NCI-H460 (cell line): ENCODE measurements around the gene ANKRD12. TPM values are rescaled to one million over a fixed set of nuclear protein-coding genes. Genes with fewer than 3 reads are reported as not detected.
"Not testable (repeated sequence)": the region's sequence is repeated elsewhere in the genome, so short reads cannot be mapped to it uniquely, and the experiment has no call there.

Experiments used
- DNase-seq: peaks from one replicate; pipeline ENCODE4 v3.0.0-alpha.2; 2016; ENCODE audit warnings: low read depth; ENCODE audit errors: extremely low read depth
- total RNA-seq: library from RNA; depleted of rRNA; stranded (reverse); fragments of >200 nt; shearing (Covaris generic); gene quantifications from 2 replicates; pipeline ENCODE4 v1.2.3, GENCODE V29; 2014

The ANKRD12 gene
- total RNA-seq, 1 experiment from 2014 or later = 9.1 TPM

DNA sequence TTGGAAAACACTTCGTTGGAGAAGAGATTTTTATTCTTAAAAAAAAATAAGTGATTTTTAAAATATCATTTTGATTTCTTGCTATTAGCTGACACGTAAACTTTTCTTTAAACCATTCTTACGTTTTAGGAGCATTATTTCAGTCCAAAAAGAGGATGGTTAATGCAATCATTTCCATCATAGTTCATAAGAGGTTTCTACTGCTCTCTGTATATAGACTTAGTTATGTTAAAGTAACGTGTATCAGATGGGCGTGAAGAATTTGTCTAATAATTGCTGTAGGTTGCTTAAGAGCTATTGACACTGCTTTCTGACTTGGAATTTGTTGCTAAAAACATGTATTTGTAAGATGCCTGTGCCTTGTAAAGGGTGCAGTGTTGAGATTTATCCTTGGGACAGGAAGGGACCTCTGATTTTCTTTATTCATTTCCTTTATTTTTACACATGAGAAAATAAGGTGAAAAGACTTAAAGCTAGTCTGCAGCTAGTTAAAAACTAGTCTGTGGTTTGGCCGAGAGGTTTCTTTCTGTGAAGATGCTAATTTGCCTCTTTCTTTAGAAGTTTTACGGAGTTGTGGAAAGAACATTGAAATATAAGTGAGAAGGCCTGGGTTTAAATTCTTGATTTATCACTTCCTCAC lies 2.9 kb downstream of the ANKRD12 start:
- DNase-seq = no peak

DNA sequence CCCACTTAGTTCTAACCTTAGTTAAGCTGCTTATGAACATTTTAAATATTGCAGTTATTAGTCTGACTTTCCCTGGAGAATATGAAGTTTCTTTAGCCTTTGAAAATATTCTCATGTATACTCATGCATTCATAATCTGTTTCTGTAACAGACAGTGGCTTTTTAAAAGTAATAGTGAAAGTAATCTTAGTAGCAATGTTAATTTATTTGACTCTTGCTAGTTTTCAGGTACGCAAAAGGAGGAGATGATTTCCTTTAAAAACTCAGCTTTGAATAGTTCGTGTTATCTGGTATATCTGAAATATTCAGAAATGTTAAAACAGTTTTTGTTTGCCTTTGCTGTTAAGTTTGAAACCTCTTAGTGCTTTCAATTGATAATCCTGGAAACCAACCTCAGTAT lies 3.8 kb downstream of the ANKRD12 start:
- DNase-seq = no peak

DNA sequence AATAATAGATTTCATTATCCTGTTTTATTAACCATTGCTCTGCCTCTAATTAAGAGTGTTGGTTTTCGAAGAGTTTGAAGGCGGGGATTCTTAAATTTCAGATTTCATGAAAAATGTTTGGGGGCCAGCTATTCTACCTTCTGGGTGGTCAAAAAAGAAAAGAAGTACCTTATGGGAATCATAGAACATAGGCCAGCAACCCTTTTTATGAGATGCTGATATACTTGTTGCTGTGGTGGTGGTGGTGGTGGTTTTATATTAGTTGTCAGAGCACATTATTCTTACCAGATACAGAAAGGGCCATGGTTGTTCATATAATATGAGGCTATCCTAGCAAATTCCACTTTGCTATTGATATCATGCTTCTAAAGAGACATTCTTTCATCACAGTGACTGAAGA lies 4.4 kb downstream of the ANKRD12 start:
- DNase-seq = no peak

DNA sequence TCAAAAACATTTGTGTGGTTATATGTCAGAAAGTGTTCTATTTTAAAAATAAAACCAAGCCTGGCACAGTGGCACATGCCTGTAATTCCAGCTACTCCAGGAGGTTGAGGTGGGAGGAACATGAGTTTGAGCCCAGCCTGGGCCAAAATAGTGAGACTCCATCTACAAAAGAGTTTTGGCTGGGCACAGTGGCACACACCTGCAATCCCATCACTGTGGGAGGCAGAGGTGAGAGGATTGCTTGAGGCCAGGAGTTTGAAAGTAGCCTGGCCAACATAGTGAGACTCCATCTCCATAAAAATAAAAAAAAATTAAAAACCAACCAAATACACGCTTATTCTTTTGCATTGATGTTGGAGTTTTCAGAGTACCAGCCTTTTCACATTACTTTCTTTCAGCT lies 9.6 kb downstream of the ANKRD12 start:
- DNase-seq = no peak

DNA sequence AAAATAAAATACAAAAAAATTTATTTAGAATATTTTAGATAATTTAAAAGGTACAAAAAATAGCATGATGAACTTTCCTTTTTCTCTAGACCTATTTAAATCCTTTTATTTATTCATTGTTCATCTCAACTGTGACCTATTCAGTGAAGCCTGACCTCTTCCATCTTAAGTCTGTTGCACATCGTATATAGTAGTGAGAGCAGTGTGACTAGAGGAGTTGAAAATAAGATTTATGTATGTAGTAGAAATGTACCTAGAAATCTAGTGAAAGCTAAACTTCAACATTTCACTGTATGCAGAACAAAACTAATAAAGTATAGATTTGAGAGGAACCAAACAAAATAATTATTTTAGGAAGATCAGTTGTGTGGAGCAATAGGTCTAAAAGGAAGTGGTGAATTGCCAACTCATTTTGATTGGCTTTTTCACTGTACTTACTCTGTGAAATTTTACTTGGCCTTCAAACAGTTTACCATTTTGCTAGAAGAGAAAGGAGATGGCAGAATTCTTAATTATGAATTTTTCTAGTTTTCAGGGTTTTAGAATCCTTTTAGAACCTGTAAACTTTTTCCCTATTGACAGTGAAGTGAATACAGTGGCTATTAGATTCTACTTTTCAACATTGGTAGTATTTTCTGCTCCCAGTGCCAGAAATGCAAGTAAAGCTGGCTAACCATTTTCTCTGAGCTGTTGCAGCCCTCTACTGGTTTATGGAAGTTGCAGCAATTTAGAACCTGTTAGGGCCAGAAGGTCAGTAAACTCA lies 11.0 kb downstream of the ANKRD12 start:
- peak; percentile 60 for DNase-seq

DNA sequence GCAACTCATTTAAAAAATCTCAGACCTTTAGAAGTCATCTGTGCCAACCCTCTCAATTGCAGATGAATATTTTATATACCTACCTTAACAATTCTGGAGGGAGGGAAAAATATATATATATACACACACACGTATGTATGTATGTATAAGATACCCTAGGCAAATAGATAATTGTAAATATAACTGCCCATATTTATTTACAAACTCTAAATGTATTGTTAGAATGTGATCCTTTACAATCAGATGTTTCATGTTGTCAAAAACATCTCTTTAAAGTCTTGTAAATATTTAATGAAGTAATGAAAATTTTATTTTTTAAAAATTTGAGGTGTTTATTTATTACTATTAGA lies 11.6 kb downstream of the ANKRD12 start:
- no peak for DNase-seq

DNA sequence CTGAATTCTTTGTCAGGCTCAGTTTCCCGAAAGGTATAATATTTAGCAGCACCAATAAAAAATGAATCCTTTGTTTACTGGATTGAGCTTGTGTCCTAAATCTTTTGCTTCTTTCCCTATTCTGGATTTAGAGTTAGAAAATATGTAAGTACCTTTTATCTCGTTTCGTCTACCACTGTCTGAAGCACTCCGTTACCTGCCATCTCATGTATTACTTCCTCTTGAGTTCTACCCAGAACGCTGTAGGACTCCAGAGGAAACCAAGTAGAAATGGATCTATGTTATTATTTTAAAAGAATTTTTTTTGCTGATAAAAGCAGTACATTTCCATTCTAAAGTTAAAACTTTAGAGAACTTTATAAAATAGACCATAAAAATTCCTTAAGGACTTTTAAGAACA lies 13.5 kb downstream of the ANKRD12 start:
- no peak for DNase-seq

DNA sequence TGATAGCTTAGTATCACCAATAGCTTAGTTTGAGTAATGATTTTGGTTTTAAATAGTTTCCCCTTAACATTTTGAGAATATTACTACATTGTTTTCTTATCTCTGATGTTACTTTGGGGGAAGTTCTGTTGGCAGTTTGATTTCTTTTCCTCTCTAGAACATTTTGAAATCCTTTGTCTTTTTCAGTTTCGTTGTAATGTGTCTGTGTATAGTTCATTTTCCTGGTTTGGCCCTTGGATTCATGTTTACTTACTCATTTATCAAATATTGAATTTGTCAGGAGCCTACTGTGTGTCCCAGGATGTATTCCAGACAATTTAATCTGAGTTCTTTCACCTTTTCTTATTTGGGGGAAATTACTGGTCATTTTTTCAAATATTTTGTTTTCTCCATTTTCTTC lies 16.7 kb downstream of the ANKRD12 start:
- no peak for DNase-seq

DNA sequence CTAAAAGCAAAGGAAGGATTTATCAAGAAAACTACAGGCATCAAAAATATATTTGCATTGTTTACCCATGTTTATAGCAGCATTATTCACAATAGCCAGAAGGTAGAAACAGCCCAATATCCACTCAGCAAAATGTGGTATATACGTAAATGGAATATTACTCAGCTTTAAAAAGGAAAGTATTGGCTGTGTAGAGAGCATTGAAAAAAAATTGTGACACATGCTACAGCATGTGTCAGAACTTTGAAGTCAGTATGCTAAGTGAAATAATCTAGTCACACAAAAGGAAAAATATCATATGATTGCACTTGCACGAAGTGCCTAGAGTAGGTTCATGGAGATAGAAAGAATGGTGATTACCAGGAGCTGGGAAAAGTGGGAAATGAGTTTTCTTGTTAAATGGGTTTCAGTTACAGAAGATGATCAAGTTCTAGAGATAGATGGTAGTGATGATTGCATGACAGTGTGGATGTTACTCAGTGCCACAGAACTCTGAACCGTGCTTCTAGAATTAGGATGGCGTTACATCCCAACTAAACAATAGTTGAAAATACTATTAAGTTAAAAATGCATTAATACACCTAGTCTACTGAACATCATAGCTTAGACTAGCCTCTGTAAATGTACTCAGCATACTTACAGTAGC lies 20.1 kb downstream of the ANKRD12 start:
- DNase-seq = no peak

DNA sequence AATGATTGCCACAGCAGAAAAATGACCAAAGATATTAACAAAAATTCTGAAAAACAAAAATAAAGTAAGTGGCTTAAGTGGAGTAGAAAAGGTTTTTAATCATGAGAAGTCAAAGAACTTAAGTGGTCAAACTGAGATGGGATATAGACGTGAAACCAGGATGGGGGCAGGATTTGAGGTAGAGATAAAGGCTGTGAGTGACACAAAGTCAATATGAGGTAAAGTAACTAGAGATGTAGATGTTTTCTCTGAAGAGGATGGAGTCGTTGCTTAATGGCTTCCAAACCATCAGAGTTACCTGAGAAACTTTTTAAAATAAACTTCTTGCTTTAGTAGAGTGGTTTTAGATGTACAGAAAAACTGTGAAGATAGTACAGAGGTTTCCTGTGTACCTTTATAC lies 21.2 kb downstream of the ANKRD12 start:
- no peak for DNase-seq

DNA sequence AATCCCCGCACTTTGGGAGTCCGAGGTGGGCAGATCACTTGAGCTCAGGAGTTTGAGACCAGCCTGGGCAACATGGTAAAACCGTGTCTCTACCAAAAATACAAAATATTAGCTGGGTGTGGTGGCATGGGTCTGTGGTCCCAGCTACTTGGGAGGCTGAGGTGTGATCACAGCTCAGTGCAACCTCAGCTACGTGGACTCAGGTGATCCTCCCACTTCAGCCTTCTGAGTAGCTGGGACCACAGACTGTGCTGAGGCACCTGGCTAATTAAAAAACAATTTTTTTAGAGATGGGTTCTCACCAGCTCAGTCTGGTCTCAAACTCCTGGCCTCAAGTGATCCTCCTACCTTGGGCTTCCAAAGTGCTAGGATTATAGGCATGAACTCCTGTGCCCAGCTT lies 23.4 kb downstream of the ANKRD12 start:
- no peak for DNase-seq

DNA sequence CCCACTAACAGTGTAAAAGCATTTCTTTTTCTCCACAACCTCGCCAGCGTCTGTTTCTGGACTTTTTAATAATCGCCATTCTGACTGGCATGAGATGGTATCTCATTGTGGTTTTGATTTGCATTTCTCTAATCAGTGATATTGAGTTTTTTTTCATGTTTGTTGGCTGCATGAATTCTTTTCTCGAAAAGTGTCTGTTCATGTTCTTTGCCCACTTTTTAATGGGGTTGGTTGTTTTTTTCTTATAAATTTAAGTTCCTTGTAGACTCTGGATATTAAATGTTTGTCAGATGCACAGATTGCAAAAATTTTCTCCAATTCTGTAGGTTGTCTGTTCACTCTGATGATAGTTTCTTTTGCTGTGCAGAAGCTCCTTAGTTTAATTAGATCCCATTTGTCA lies 26.1 kb downstream of the ANKRD12 start:
- DNase-seq = not testable (repeated sequence)

DNA sequence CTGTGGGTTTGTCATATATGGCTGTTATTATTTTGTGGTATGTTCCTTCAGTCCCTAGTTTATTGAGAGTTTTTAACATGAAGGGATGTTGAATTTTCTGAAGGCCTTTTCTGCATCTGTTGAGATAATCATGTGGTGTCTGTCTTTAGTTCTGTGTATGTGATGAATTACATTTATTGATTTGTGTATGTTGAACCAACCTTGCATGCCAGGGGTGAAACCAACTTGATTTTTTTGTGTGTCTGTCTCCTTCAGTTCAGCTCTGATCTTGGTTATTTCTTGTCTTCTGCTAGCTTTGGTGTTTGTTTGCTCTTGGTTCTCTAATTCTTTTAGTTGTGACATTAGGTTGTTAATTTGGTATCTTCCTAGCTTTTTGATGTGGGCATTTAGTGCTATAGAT lies 27.6 kb downstream of the ANKRD12 start:
- not testable (repeated sequence) for DNase-seq

DNA sequence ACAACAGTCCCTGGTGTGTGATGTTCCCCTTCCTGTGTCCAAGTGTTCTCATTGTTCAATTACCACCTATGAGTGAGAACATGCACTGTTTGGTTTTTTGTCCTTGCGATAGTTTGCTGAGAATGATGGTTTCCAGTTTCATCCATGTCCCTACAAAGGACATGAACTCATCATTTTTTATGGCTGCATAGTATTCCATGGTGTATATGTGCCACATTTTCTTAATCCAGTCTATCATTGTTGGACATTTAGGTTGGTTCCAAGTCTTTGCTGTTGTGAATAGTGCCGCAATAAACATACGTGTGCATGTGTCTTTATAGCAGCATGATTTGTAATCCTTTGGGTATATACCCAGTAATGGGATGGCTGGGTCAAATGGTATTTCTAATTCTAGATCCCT lies 29.3 kb downstream of the ANKRD12 start:
- DNase-seq = not testable (repeated sequence)

DNA sequence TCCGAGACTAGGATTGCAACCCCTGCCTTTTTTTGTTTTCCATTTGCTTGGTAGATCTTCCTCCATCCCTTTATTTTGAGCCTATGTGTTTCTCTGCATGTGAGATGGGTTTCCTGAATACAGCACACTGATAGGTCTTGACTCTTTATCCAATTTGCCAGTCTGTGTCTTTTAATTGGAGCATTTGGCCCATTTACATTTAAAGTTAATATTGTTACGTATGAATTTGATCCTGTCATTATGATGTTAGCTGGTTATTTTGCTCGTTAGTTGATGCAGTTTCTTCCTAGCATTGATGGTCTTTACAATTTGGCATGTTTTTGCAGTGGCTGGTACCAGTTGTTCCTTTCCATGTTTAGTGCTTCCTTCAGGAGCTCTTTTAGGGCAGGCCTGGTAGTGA lies 32.9 kb downstream of the ANKRD12 start:
- DNase-seq = not testable (repeated sequence)

DNA sequence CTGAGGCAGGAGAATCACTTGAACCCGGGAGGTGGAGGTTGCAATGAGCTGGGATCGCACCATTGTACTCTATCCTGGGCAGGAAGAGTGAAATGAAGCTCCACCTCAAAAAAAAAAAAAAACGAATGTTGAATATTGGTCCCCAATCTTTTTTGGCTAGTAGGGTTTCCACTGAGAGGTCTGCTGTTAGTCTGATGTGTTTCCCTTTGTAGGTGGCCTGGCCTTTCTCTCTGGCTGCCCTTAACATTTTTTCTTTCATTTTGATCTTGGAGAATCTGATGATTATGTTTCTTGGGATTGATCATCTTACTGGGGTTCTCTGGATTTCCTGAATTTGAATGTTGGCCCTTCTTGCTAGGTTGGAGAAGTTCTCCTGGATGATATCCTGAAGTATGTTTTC lies 35.3 kb downstream of the ANKRD12 start:
- DNase-seq = not testable (repeated sequence)

DNA sequence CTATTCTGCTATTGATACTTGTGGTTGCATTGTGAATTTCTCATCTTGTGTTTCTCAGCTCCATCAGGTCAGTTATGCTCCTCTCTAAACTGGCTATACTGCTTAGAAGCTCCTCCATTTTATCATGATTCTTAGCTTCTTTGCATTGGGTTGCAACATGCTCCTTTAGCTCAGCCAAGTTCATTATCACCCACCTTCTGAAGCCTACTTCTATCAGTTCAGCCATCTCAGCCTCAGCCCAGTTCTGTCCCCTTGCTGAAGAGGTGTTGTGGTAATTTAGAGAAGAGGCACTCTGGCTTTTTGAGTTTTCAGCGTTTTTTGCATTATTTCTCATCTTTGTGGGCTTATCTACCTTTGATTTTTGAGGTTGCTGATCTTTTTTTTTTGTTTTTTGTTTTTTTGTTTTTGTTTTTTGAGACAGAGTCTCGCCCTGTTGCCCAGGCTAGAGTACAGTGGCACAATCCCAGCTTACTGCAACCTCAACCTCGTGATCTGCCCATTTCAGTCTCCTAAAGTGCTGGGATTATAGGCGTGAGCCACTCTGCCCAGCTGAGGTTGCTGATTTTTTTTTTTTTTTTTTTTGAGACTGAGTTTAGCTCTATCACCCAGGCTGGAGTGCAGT lies 36.0 kb downstream of the ANKRD12 start:
- DNase-seq = no peak

DNA sequence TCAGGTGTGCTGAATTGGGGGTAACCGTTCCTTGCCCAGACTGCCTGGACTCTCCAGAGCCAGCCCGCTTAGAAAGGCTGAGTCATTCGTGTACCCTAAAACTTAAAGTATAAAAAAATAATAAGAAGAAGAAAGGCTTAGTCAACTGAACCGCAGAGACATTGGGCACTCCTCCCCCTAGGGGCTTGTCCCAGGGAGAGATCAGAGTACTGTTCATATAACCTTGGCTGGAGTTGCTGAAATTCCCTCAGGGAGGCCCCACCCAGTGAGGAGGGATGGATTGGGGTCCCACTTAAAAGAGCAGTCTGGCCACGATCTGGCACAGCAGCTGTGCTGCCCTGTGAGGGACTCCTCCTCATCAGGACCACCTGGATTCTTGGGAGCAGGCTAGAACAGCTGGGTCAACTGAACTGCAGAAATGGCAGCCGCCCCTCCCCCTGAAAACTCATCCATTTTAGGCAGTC lies 37.2 kb downstream of the ANKRD12 start:
- no peak for DNase-seq

DNA sequence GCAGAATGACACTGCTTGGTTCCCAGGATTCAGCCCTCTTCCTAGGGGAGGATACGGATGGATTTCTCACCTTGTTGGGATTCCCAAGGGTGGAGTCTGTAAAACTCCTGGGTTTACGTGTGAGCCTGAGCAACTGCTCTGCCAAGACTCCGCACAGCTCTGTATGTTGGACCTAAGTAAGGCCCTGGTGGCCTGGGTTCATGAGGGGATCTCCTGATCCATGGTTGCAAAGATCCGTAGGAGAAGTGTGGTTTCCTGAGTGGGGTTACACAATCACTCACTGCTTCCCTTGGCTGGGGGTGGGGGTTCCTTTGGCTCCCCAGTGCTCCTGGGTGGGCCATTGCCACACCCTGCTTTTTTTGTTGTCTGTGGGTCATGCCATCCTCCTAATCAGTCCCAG lies 37.7 kb downstream of the ANKRD12 start:
- no peak for DNase-seq

DNA sequence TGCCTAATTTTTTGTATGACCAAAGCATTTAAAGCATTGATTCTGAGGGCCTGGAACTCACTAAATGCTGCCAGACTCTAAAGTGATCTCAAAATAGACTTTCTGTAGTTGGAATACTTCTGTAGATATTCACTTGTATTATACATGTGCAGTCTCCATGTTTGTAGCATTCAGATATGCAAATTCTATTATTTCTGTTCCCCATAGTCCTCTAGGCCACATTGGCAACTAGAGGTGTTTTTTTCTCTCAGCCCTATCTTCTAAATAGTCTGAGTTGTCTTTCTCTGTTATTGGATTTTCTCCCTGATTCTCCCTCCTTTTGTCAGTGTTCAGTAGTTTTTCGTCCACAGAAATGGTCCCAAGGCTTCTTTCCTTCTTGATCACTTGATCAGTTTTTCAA lies 38.5 kb downstream of the ANKRD12 start:
- no peak for DNase-seq

DNA sequence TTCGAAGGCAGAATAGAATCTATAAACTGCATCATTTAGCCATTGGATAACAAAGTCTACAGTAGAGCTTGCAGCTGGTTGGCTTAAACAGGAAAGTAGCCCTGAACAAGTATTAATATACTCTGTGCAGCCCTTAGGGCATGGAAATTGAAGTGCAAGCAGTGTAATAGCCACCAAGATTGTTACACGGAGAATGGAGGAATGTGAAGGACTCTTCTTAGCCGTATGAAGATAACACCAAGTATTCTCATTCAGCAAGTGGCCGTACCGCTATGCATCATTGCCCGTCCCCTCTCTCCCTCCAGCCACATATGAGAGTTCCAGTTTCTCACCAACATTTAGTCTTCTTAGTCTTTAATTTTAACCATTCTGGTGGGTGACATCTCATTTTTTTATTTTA lies 40.5 kb downstream of the ANKRD12 start:
- DNase-seq = no peak

DNA sequence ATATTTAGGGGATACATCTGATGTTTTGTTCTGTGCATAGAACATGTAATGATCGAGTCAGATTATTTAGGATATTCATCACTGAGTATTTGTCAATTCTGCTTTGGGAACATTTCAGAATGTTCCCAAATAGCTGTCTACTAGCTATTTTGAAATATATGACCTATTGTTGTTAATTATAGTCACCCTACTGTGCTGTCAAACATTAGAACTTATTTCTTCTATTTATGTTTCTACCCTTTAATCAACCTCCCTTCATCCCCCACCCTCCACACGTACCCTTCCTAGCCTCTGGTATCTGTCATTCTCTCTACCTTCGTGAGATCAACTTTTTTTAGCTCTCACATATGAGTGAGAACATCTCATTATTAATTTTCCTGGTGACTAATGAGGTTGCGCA lies 40.9 kb downstream of the ANKRD12 start:
- no peak for DNase-seq
